Lower leg skin (tissue), 3 donors: Measurements from ENCODE around the gene NBEA.

Experiments
- CTCF ChIP-seq, 3 donors: fragments of 450-650 bp; IDR thresholded peaks; one replicate each; pipeline ENCODE4 v1.5.1; 2016; ENCODE audit warnings: antibody characterized with exemption in 3 of 3, mild to moderate bottlenecking in 3 of 3, moderate library complexity in 2 of 3
- POLR2A ChIP-seq, 2 donors: fragments of 450-650 bp; IDR thresholded peaks; one replicate each; pipeline ENCODE4 v1.6.1; 2016 to 2017; ENCODE audit warnings: antibody characterized with exemption in 2 of 2, mild to moderate bottlenecking in 1 of 2, moderate library complexity in 1 of 2

- TF ChIP-seq CTCF (IDR thresholded peaks at IDR 0.05): no peak
- no peak for TF ChIP-seq POLR2A (IDR thresholded peaks at IDR 0.05)
Observed at GRCh38 chr13:35354882-35355281, 412.8 kb downstream of the NBEA start.
